ENCODE results near the gene DPM2. TPM values are rescaled to one million over a fixed set of nuclear protein-coding genes. Genes with fewer than 3 reads are reported as not detected.
A peak's percentile ranks its signal among the peaks of the same experiment; 100 is the strongest.

The DPM2 gene
- total and polyA plus RNA-seq, 2 of the 4 experiments (the other 2 are of a cell fraction), result 10.8 to 60.6 TPM

DNA sequence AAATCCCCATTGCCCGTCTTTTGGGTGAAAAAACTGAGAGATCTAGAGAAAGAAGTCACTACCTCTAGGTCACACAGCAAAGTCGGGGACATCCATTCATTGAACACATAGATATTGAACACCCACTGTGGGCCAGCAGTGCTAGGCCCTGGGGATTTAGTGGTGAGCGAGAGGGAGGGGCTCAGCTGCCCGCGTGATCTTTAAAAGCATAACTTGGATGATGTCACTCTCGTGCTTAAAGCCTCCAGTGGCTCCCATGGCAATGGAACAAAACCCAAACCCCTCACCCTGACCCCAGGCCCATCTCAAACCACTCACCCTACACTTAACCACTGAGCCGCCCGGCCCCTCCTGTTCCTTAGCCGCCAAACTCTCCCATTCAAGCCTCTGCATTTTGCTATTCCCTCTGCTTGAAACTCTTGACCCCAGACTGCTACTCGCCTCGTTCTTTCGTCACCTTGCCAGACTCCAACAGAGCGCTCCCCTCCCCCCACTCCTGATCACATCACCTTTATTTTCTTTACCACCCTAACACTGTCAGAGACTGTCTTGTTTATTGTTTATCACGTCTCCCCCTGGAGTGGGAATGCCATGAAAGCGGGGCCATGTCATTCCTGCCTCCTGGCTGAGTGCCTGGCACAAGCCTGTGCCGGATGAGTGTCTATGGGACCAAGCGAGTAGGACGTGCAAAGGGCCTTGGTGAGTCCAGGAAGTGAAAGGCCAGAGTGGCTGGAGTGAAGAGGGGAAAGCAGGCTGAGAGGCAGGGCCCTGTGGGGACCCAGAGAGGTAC is 6.4 kb downstream of the DPM2 start (continued):
- TF ChIP-seq MXI1 (IDR thresholded peaks at IDR 0.05; ENCODE audit: borderline replicate concordance, low read depth, low read length) (peak; percentile 49; the same call in 1 of the 2 replicates), MAZ (IDR thresholded peaks at IDR 0.05; ENCODE audit: borderline replicate concordance, low read depth, low read length) (0 out of 2 replicates have a peak, but pooled peaks have one; percentile 16)

Data from IMR-90 (cell line).